Fibroblast of pulmonary artery (primary cell): ENCODE measurements around the gene EID2.

ENCODE experiments used
- DNase-seq: peaks from one replicate; pipeline ENCODE4 v3.0.0-alpha.2; 2010; ENCODE audit warnings: low read depth
- H3K4me3 ChIP-seq: replicated peaks from 2 replicates; pipeline ENCODE4 v1.5.1; 2011; ENCODE audit warnings: low read depth, mild to moderate bottlenecking, control low read depth, low read length, moderate library complexity
- CTCF ChIP-seq: IDR thresholded peaks from 2 replicates; pipeline ENCODE4 v1.5.1; 2011; ENCODE audit warnings: mild to moderate bottlenecking, control low read depth, low read length, inconsistent platforms; ENCODE audit errors: missing control alignments

The EID2 gene

GRCh38 chr19:39506944-39507714 is 32.8 kb downstream of the EID2 start:
- H3K4me3 ChIP-seq, result peak overlapping the region; percentile 48
- no peak for TF ChIP-seq CTCF
- DNase-seq, result peak; percentile 67

- DNase-seq, result no peak
- no peak for TF ChIP-seq CTCF
- H3K4me3 ChIP-seq, result no peak overlapping the region
These were observed 33.4 kb downstream of the EID2 start for GRCh38 chr19:39506598-39506943.

- no peak overlapping the region for H3K4me3 ChIP-seq
- peak; percentile 77 for DNase-seq
- peak; percentile 10 for TF ChIP-seq CTCF
These were observed 37.1 kb downstream of the EID2 start for GRCh38 chr19:39502640-39503417.

GRCh38 chr19:39501340-39501739 is 38.6 kb downstream of the EID2 start:
- no peak overlapping the region for H3K4me3 ChIP-seq
- no peak for DNase-seq
- no peak for TF ChIP-seq CTCF

GRCh38 chr19:39500543-39500942 is 39.4 kb downstream of the EID2 start:
- no peak for DNase-seq
- TF ChIP-seq CTCF, result no peak

GRCh38 chr19:39499932-39500331 is 40.0 kb downstream of the EID2 start:
- no peak overlapping the region for H3K4me3 ChIP-seq
- no peak for DNase-seq
- TF ChIP-seq CTCF, result no peak

More at GRCh38 chr19:39500543-39500942, 39.4 kb downstream of the EID2 start:
- no peak overlapping the region for H3K4me3 ChIP-seq
